SK-N-SH treated with all-trans-retinoic acid at 6 μM for 48 hours (cell line): Measurements from ENCODE around the gene PTPRD.

ENCODE experiments used
- ATAC-seq: fragments of 200-7000 bp; cut with Tn5 transposase; 3 replicates; pipeline ENCODE4 v1.9.1; 2020; ENCODE audit warnings: mild to moderate bottlenecking, moderate library complexity
- ARNTL ChIP-seq: fragments of 450-650 bp; formaldehyde crosslinking; IDR thresholded peaks from 2 replicates; pipeline ENCODE4 v1.5.0; 2020; ENCODE audit warnings: low read depth, mild to moderate bottlenecking, moderate library complexity, borderline replicate concordance
- ESRRG ChIP-seq: fragments of 250-450 bp; sonication (Bioruptor Pico); IDR thresholded peaks from 2 replicates; pipeline ENCODE4 v1.6.1; 2021; ENCODE audit warnings: mild to moderate bottlenecking
- GLIS3 ChIP-seq: fragments of 250-450 bp; sonication (Bioruptor Pico); IDR thresholded peaks from 2 replicates; pipeline ENCODE4 v1.5.0; 2020; ENCODE audit warnings: mild to moderate bottlenecking, moderate library complexity
- ISL1 ChIP-seq: fragments of 250-450 bp; sonication (Bioruptor Pico); IDR thresholded peaks from 2 replicates; pipeline ENCODE4 v2.1.2; 2022; ENCODE audit warnings: mild to moderate bottlenecking, moderate library complexity
- OSR1 ChIP-seq: fragments of 250-450 bp; sonication (Bioruptor Pico); IDR thresholded peaks from 2 replicates; pipeline ENCODE4 v1.8.0; 2022; ENCODE audit warnings: moderate library complexity, mild to moderate bottlenecking, inconsistent platforms
- SNAI2 ChIP-seq: fragments of 250-450 bp; sonication (Bioruptor Pico); IDR thresholded peaks from 2 replicates; pipeline ENCODE4 v1.5.0; 2020; ENCODE audit warnings: mild to moderate bottlenecking, moderate library complexity
- TOX ChIP-seq: fragments of 250-450 bp; sonication (Bioruptor Pico); IDR thresholded peaks from 2 replicates; pipeline ENCODE4 v1.8.0; 2021; ENCODE audit warnings: mild to moderate bottlenecking, moderate library complexity, borderline replicate concordance
- TSHZ2 ChIP-seq: fragments of 250-450 bp; sonication (Bioruptor Pico); IDR thresholded peaks from 2 replicates; pipeline ENCODE4 v1.5.0; 2020; ENCODE audit warnings: mild to moderate bottlenecking, moderate library complexity
- ZC3H10 ChIP-seq: fragments of 250-450 bp; sonication (Bioruptor Pico); IDR thresholded peaks from 2 replicates; pipeline ENCODE4 v1.5.1; 2021; ENCODE audit warnings: mild to moderate bottlenecking, moderate library complexity
- ZFP3 ChIP-seq: fragments of 250-450 bp; sonication (Bioruptor Pico); IDR thresholded peaks from 2 replicates; pipeline ENCODE4 v1.5.0; 2020; ENCODE audit warnings: mild to moderate bottlenecking, moderate library complexity
- ZNF565 ChIP-seq: fragments of 450-650 bp; formaldehyde crosslinking; conservative IDR thresholded peaks from 2 replicates; pipeline ENCODE4 v1.5.0; 2020; ENCODE audit warnings: low read depth, mild to moderate bottlenecking, moderate library complexity
- ZNF70 ChIP-seq: fragments of 450-650 bp; formaldehyde crosslinking; IDR thresholded peaks from 2 replicates; pipeline ENCODE4 v1.5.0; 2020; ENCODE audit warnings: mild to moderate bottlenecking, moderate library complexity
- TF ChIP-seq, protein P1 (sequence below): fragments of 250-450 bp; sonication (Bioruptor Pico); IDR thresholded peaks from 2 replicates; pipeline ENCODE4 v1.8.0; 2021; ENCODE audit warnings: low read depth, mild to moderate bottlenecking, moderate library complexity, borderline replicate concordance
- TF ChIP-seq, protein P2 (sequence below): fragments of 250-450 bp; sonication (Bioruptor Pico); IDR thresholded peaks from 2 replicates; pipeline ENCODE4 v1.5.1; 2021; ENCODE audit warnings: mild to moderate bottlenecking, moderate library complexity
- TF ChIP-seq, protein P3 (sequence below): fragments of 250-450 bp; sonication (Bioruptor Pico); IDR thresholded peaks from 2 replicates; pipeline ENCODE4 v1.8.0; 2020; ENCODE audit warnings: mild to moderate bottlenecking, moderate library complexity, borderline replicate concordance

PTPRD gene

GRCh38 chr9:8903077-8903476 lies 1709.7 kb downstream of the PTPRD start (continued):
- TF ChIP-seq, protein P1, sequence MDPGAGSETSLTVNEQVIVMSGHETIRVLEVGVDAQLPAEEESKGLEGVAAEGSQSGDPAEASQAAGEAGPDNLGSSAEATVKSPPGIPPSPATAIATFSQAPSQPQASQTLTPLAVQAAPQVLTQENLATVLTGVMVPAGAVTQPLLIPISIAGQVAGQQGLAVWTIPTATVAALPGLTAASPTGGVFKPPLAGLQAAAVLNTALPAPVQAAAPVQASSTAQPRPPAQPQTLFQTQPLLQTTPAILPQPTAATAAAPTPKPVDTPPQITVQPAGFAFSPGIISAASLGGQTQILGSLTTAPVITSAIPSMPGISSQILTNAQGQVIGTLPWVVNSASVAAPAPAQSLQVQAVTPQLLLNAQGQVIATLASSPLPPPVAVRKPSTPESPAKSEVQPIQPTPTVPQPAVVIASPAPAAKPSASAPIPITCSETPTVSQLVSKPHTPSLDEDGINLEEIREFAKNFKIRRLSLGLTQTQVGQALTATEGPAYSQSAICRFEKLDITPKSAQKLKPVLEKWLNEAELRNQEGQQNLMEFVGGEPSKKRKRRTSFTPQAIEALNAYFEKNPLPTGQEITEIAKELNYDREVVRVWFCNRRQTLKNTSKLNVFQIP (CRISPR knock-in tag) = no peak

GRCh38 chr9:8901146-8901545 lies 1711.7 kb downstream of the PTPRD start:
- ATAC-seq = no peak
- TF ChIP-seq, protein P2, sequence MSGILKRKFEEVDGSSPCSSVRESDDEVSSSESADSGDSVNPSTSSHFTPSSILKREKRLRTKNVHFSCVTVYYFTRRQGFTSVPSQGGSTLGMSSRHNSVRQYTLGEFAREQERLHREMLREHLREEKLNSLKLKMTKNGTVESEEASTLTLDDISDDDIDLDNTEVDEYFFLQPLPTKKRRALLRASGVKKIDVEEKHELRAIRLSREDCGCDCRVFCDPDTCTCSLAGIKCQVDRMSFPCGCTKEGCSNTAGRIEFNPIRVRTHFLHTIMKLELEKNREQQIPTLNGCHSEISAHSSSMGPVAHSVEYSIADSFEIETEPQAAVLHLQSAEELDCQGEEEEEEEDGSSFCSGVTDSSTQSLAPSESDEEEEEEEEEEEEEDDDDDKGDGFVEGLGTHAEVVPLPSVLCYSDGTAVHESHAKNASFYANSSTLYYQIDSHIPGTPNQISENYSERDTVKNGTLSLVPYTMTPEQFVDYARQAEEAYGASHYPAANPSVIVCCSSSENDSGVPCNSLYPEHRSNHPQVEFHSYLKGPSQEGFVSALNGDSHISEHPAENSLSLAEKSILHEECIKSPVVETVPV (CRISPR knock-in tag) = no peak
- TF ChIP-seq ZNF70 = no peak
- TF ChIP-seq ZC3H10 (CRISPR knock-in tag) = no peak
- no peak for TF ChIP-seq GLIS3
- no peak for TF ChIP-seq ZFP3 (CRISPR knock-in tag)
- TF ChIP-seq ISL1 (CRISPR knock-in tag) = no peak
- TF ChIP-seq TSHZ2 = no peak
- TF ChIP-seq ESRRG (CRISPR knock-in tag) = no peak
- TF ChIP-seq TOX (CRISPR knock-in tag) = no peak
- TF ChIP-seq, all 23 proteins: peak for 0

- no peak for ATAC-seq
- TF ChIP-seq, protein P3, sequence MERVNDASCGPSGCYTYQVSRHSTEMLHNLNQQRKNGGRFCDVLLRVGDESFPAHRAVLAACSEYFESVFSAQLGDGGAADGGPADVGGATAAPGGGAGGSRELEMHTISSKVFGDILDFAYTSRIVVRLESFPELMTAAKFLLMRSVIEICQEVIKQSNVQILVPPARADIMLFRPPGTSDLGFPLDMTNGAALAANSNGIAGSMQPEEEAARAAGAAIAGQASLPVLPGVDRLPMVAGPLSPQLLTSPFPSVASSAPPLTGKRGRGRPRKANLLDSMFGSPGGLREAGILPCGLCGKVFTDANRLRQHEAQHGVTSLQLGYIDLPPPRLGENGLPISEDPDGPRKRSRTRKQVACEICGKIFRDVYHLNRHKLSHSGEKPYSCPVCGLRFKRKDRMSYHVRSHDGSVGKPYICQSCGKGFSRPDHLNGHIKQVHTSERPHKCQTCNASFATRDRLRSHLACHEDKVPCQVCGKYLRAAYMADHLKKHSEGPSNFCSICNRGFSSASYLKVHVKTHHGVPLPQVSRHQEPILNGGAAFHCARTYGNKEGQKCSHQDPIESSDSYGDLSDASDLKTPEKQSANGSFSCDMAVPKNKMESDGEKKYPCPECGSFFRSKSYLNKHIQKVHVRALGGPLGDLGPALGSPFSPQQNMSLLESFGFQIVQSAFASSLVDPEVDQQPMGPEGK = no peak
- TF ChIP-seq ARNTL (CRISPR knock-in tag) (no peak), SNAI2 (CRISPR knock-in tag) (no peak), ZNF565 (CRISPR knock-in tag) (no peak), TSHZ2 (no peak), ISL1 (CRISPR knock-in tag) (no peak), OSR1 (CRISPR knock-in tag) (no peak)
- TF ChIP-seq, protein P2 (CRISPR knock-in tag) = no peak
These were observed 1713.3 kb downstream of the PTPRD start for GRCh38 chr9:8899511-8899910.

DNA sequence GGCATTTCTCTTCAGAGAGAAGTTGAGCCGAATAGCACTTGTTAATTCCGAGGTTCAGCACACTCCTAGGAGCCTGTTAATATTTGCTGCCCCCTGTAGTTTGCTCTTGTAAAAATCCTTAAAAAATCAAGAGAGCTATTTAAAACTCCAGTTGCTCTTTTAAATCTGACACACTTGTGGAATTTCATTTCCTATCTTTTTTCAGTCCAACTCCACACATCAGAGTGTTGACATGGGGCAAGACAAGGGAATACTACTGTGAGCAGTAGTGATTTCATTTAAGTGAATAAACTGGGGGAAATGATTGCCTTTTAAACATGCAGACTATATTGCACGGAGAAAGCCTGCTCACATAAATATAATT lies 1717.0 kb downstream of the PTPRD start:
- ATAC-seq = peak; percentile 56; the same call in 1 of the 3 replicates
- TF ChIP-seq SNAI2 (CRISPR knock-in tag) (no peak), ZNF565 (CRISPR knock-in tag) (no peak)
